ENCODE results near the gene CTXND1.

The CTXND1 gene

GRCh38 chr15:80177156-80177555 is 74.9 kb downstream of the CTXND1 start:
- Histone ChIP-seq H3K27me3 (no peaks in the 10 kb centered on the region), H4K20me1 (no peaks in the 10 kb centered on the region), H3K4me2 (no peak overlapping the region), H3K9me3 (no peaks in the 10 kb centered on the region), H3K4me3 (no peak overlapping the region), H3K27ac (no peak overlapping the region), H3K36me3 (peaks cover 65% of the 10 kb centered on the region), H3K9ac (no peak overlapping the region), H3K4me1 (peaks cover 11% of the 10 kb centered on the region)
- no peak for TF ChIP-seq Cebpa-rat (IDR thresholded peaks at IDR 0.05)

DNA sequence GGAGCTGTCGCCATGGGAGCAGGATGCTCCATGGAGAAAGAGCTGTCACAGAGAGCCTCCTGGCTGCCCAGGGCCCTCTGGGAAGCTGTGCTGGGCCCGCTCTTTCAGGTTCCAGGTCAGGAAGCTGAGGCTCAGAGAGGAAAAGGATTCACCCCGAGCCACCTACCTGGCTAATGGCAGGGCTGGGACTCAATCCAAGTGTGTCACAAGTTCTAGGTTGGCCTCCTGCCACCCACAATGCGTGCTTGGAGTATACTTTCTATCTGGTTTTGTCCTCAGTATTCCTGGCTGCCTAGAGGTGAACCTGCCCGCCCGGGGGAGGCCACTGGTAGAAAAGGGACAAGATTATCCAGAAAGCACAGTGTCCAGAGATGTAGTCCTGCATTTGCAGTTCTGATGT is 75.6 kb downstream of the CTXND1 start:
- Histone ChIP-seq H3K4me1 (peaks cover 8% of the 10 kb centered on the region; the same call in 1 of the 2 replicates), H3K9me3 (no peaks in the 10 kb centered on the region), H3K4me3 (no peak overlapping the region), H3K9ac (no peak overlapping the region), H3K27me3 (no peaks in the 10 kb centered on the region), H3K36me3 (peaks cover 65% of the 10 kb centered on the region), H3K4me2 (no peak overlapping the region), H4K20me1 (no peaks in the 10 kb centered on the region), H3K27ac (no peak overlapping the region)
- TF ChIP-seq Cebpa-rat (IDR thresholded peaks at IDR 0.05), result no peak

DNA sequence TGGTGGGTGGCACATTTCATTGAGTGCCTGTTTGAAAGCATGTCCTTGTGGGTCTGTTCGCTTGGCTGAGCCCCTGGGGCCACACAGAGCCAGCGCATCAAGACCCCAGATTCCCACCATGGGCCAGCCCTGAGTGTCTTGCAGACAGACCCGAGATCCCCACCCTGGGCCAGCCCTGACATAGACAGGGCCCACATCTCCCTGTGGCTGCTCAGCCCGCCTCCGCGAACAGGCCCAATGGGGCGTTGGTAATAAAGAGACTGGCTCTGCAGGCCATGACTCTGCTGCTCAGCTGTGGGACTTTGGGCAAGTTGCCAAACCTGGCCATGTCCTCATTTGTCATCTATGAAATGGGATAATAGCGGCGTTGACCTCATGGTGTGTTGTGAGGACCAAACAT is 76.6 kb downstream of the CTXND1 start:
- Histone ChIP-seq H4K20me1 (no peaks in the 10 kb centered on the region), H3K27ac (no peak overlapping the region), H3K27me3 (no peaks in the 10 kb centered on the region), H3K4me2 (no peak overlapping the region), H3K9me3 (no peaks in the 10 kb centered on the region), H3K4me3 (no peak overlapping the region), H3K4me1 (peaks cover 8% of the 10 kb centered on the region; the same call in 1 of the 2 replicates), H3K9ac (no peak overlapping the region), H3K36me3 (peaks cover 57% of the 10 kb centered on the region; the same call in 1 of the 2 replicates)
- TF ChIP-seq Cebpa-rat (IDR thresholded peaks at IDR 0.05), result no peak

DNA sequence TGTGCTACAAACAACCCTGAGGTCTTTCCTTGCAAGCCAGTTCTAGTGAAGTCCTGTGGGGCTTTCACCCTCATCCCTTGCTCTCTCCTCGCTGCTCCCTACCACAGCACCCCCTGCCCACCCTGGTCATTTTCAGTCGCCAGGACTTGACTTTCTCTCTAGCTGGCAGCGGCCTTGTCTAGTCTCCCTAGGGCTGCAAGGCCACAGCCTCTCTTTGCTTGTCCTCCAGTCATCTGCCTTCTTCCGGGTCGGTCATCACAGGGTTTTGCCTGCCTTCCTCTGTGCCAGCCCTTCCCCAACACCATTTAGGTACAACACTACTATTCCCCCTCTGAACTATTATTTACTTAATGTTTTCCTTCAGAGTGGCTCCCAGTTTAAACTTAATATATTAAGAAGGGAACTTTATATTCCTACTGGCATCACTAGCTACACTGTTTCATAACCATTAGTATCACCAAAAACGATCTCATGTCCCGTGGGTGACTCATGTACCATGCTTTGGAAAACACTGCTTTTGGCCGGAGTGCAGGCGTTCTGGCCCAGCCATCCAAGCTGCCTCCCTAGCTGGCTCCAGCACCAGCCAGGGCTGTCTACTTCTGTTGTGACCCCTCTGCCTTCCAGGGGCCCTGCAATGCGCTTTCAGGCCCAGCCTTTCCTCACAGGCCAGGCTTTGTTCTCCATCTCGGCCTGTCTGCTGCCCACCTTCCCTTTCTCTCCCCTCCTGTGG is 77.8 kb downstream of the CTXND1 start:
- Histone ChIP-seq H3K27ac (no peak overlapping the region), H3K36me3 (peaks cover 50% of the 10 kb centered on the region; the same call in 1 of the 2 replicates)

DNA sequence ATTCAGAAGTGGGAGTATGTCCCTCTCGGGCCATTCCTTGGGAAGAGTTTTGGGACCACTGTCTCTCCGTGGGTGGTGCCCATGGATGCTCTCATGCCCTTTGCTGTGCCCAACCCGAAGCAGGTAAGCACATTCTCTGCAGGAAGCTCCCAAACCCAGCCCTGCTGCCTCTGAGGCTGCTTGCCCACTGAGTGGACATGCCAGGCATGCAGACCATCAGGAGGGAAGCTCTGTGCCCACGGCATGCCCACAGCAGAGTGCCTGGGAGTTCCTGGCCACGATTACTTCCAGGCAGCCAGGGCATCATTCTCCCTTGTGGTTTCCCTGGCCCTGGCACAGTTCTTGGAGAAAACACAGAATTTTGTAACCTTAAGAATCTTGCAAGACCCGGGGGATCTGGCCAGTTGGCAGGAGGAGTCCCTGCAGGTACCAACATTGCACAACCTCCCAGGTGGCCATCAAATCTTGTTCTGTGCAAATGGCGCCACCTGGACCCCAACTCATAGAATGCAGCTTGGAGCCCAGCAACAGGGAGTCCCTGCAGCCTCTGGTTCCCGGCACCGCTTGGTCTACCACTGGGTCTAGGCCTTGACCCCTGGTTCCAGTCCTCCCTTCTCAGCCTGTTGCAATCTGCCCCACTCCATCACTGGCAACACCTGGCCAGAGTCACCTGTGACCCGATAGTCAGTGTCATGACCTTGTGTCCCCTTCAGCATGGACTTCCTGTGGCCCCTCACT is 78.8 kb downstream of the CTXND1 start:
- H3K4me1 ChIP-seq, result no peaks in the 10 kb centered on the region
- TF ChIP-seq Cebpa-rat (IDR thresholded peaks at IDR 0.05), result peak; percentile 85
- no peak overlapping the region for H3K9ac ChIP-seq
- H3K4me3 ChIP-seq, result no peak overlapping the region
- H3K27me3 ChIP-seq, result no peaks in the 10 kb centered on the region
- H3K27ac ChIP-seq, result no peak overlapping the region
- peaks cover 54% of the 10 kb centered on the region; the same call in 1 of the 2 replicates for H3K36me3 ChIP-seq
- no peaks in the 10 kb centered on the region for H4K20me1 ChIP-seq
- H3K4me2 ChIP-seq, result no peak overlapping the region
- no peaks in the 10 kb centered on the region for H3K9me3 ChIP-seq

More for the DNA sequence above, 77.8 kb downstream of the CTXND1 start:
- TF ChIP-seq Cebpa-rat (IDR thresholded peaks at IDR 0.05), result no peak
- no peaks in the 10 kb centered on the region for H3K27me3 ChIP-seq
- H4K20me1 ChIP-seq, result no peaks in the 10 kb centered on the region
- no peaks in the 10 kb centered on the region for H3K9me3 ChIP-seq
- H3K4me3 ChIP-seq, result no peak overlapping the region
- H3K4me2 ChIP-seq, result no peak overlapping the region
- peaks cover 4% of the 10 kb centered on the region; the same call in 1 of the 2 replicates for H3K4me1 ChIP-seq
- H3K9ac ChIP-seq, result 0 out of 2 replicates have a peak overlapping the region, but pooled peaks have one; percentile 27

DNA sequence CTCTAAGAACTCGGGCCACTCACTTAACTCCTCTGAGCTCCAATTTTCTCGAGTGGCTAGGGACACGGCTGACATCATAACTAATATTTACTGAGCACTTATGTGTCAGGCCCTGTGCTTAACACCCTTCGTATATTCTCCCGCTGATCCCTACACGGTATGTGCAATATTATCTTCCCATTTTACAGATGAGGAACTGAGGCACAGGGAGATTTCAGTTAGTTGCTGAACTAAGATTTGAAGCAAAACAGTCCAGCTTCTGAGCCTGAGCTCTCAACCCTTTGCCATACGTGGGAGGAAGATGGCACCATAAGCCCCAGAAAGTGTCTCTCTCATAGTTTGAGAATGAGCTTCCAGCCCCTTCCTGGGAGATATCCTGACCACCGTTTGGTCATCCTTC is 79.6 kb downstream of the CTXND1 start:
- Histone ChIP-seq H3K27ac (no peak overlapping the region), H3K4me2 (no peak overlapping the region), H3K9me3 (no peaks in the 10 kb centered on the region), H3K4me1 (no peaks in the 10 kb centered on the region), H3K9ac (no peak overlapping the region), H4K20me1 (no peaks in the 10 kb centered on the region), H3K27me3 (no peaks in the 10 kb centered on the region), H3K36me3 (peaks cover 51% of the 10 kb centered on the region), H3K4me3 (no peak overlapping the region)
- TF ChIP-seq Cebpa-rat (IDR thresholded peaks at IDR 0.05), result no peak

- H4K20me1 ChIP-seq, result no peaks in the 10 kb centered on the region
- no peak overlapping the region for H3K4me3 ChIP-seq
- no peak overlapping the region for H3K9ac ChIP-seq
- H3K9me3 ChIP-seq, result no peaks in the 10 kb centered on the region
- TF ChIP-seq Cebpa-rat (IDR thresholded peaks at IDR 0.05), result no peak
- H3K4me1 ChIP-seq, result no peaks in the 10 kb centered on the region
- no peak overlapping the region for H3K27ac ChIP-seq
- no peaks in the 10 kb centered on the region for H3K27me3 ChIP-seq
- H3K4me2 ChIP-seq, result no peak overlapping the region
- peaks cover 45% of the 10 kb centered on the region for H3K36me3 ChIP-seq
These were observed 80.2 kb downstream of the CTXND1 start for GRCh38 chr15:80171787-80172186.

- Histone ChIP-seq H3K4me1 (no peaks in the 10 kb centered on the region), H3K9me3 (no peaks in the 10 kb centered on the region), H3K27me3 (no peaks in the 10 kb centered on the region), H3K4me2 (no peak overlapping the region), H3K36me3 (peaks cover 42% of the 10 kb centered on the region), H3K9ac (no peak overlapping the region), H3K27ac (no peak overlapping the region), H4K20me1 (no peaks in the 10 kb centered on the region), H3K4me3 (no peak overlapping the region)
- no peak for TF ChIP-seq Cebpa-rat (IDR thresholded peaks at IDR 0.05)
These were observed 81.4 kb downstream of the CTXND1 start for GRCh38 chr15:80170596-80170995.

GRCh38 chr15:80169768-80170357 is 82.2 kb downstream of the CTXND1 start:
- H3K36me3 ChIP-seq, result peaks cover 36% of the 10 kb centered on the region
- H3K9ac ChIP-seq, result no peak overlapping the region
- TF ChIP-seq Cebpa-rat (IDR thresholded peaks at IDR 0.05), result no peak
- no peaks in the 10 kb centered on the region for H3K27me3 ChIP-seq
- no peaks in the 10 kb centered on the region for H3K4me1 ChIP-seq
- H3K4me2 ChIP-seq, result no peak overlapping the region
- H3K4me3 ChIP-seq, result no peak overlapping the region
- H4K20me1 ChIP-seq, result no peaks in the 10 kb centered on the region
- no peaks in the 10 kb centered on the region for H3K9me3 ChIP-seq
- no peak overlapping the region for H3K27ac ChIP-seq

DNA sequence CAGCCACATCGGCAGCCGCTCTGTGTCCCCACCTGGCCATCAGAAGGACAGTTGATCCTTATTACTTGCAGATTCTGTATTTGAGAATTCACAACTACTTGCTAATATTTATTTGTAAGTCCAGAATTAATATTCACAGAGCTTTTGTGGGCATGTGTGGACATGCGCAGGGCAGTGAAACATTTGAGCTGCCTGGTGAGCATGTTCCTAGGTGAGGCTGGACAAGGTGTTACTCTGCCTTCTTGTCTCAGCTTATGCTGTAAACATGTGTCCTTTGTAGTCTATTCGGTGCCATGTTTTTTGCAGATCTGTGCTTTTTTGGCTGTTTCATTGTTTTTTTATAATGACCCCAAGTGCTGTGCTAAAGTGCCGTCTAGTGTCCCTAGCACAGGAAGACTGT is 83.6 kb downstream of the CTXND1 start:
- Histone ChIP-seq H3K9me3 (no peaks in the 10 kb centered on the region), H3K9ac (no peak overlapping the region), H3K4me3 (no peak overlapping the region), H3K4me1 (peaks cover 9% of the 10 kb centered on the region), H3K27ac (no peak overlapping the region), H3K4me2 (no peak overlapping the region), H3K27me3 (no peaks in the 10 kb centered on the region), H4K20me1 (no peaks in the 10 kb centered on the region), H3K36me3 (peaks cover 29% of the 10 kb centered on the region)
- TF ChIP-seq Cebpa-rat (IDR thresholded peaks at IDR 0.05), result no peak
